Measurements from ENCODE around the gene NOS1AP.
"Not testable (repeated sequence)": the region's sequence is repeated elsewhere in the genome, so short reads cannot be mapped to it uniquely, and the experiment has no call there.

The NOS1AP gene

DNA sequence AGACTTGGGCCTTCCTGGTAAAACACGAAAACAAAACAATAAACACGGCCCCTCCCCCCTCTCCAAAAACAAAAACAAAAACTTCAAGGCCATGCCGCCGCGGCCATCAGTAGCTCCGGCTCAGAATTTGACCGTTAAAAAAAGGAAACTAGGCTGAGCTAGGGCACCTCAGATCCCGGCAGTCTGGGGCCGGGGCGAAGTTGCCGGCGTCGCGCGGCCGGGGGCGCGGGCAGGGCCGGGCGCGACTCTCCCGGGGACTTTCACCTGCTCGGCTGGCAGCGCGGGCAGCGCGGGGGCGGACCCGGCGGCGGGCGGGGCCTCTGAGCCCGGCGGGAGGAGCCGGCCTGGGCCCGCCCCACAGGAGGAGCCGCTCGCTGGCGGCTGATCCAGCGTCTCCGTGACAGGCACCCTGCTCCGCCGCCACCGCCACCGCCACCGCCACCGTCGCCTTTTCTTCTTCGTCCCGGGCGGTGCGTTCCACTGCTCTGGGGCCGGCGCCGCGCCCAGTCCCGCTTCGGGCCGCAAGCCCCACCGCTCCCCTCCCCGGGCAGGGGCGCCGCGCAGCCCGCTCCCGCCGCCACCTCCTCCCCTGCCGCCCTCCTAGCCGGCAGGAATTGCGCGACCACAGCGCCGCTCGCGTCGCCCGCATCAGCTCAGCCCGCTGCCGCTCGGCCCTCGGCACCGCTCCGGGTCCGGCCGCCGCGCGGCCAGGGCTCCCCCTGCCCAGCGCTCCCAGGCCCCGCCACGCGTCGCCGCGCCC lies at the start of gene NOS1AP:
Gene NOS1AP (plus strand): TSS at position 358 of the 760 bp plus-strand sequence. CDS start 487 bp downstream, outside the sequence.
- no peak for DNase-seq (ENCODE audit: low read depth)
- peak within 1 kb of the TSS; percentile 55 for H3K4me3 ChIP-seq (ENCODE audit: low read depth, low read length)

DNA sequence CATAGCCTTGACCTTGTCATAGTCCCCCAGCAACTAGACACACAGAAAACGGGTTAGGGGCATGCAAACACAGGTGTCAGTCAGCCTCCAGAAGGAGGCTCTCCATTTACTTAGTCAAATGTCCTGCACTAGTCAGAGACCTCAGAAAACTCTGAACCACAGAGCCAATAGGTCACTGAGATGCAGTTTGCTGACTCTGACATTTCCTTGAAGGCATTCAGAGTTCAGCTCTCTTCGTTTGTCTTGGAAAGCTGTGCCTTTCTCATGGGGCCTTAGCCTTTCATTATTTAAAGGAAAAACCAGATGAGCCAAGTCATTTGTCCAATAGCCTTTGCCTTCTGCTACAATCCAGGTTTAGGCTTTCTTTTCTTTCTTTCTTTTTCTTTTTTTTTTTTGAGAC lies 49.3 kb upstream of the NOS1AP start:
- DNase-seq (ENCODE audit: low read depth): no peak
- no peak overlapping the region for H3K4me3 ChIP-seq (ENCODE audit: low read depth, low read length)

DNA sequence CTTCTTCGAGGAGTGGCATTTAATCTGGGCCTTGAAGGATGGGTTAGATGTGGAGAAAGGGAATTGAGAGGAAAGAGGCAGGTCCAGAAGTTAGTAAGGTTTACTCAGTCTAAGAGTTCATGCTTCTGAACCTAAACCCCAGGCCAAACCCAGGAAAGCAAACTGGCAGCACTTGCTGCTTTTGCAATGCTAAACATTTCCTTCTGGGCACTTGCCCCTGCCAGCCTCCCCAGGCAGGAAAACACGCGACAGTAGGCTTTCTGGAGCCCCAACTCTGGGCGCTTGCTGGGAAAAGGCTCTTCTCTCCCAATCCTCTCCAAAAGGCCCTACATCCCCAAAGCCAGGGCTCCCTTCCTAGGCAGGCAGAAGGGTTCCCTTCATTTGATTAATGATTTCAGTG lies 48.4 kb upstream of the NOS1AP start:
- H3K4me3 ChIP-seq (ENCODE audit: low read depth, low read length): peak overlapping the region; percentile 30
- no peak for DNase-seq (ENCODE audit: low read depth)

DNA sequence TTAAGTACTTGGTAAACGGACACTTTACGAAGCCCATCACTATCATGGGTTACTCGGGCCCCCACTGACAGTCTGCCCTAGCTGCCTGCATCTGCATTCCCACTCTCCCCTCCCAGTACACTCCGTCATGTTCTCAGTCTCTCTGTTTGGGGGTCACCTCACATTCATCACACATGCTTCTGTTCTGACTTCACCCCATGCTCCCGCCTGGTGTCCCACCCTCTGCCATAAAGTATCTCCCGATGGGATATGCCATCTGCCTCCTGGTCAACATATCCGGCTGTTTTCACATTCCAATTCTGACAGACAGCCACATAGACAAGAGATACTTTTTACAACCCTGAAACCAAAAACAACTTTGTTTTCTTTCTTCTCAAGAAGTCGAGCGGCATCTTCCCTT lies 46.9 kb upstream of the NOS1AP start:
- peak overlapping the region; percentile 67 for H3K4me3 ChIP-seq (ENCODE audit: low read depth, low read length)
- DNase-seq (ENCODE audit: low read depth): no peak

DNA sequence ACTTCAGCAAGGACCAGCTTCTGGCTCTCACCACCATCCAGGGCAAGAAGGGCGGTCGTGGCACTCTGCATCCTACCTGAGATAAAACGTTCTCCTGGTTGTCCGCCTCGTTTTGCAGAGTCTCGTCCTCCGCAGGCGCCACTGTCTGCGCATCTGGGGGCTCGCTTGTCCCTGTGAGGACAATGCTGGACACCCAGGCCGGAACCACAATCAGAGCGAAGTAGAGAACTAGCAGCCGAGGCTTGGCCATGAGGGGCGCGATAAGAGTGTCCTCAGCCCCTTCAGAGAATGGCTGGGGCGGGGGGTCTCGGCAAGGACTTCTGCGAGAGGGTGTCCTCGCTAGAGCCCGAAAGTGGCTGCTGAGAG lies 46.3 kb upstream of the NOS1AP start:
- no peak for DNase-seq (ENCODE audit: low read depth)
- H3K4me3 ChIP-seq (ENCODE audit: low read depth, low read length): peak overlapping the region; percentile 67

DNA sequence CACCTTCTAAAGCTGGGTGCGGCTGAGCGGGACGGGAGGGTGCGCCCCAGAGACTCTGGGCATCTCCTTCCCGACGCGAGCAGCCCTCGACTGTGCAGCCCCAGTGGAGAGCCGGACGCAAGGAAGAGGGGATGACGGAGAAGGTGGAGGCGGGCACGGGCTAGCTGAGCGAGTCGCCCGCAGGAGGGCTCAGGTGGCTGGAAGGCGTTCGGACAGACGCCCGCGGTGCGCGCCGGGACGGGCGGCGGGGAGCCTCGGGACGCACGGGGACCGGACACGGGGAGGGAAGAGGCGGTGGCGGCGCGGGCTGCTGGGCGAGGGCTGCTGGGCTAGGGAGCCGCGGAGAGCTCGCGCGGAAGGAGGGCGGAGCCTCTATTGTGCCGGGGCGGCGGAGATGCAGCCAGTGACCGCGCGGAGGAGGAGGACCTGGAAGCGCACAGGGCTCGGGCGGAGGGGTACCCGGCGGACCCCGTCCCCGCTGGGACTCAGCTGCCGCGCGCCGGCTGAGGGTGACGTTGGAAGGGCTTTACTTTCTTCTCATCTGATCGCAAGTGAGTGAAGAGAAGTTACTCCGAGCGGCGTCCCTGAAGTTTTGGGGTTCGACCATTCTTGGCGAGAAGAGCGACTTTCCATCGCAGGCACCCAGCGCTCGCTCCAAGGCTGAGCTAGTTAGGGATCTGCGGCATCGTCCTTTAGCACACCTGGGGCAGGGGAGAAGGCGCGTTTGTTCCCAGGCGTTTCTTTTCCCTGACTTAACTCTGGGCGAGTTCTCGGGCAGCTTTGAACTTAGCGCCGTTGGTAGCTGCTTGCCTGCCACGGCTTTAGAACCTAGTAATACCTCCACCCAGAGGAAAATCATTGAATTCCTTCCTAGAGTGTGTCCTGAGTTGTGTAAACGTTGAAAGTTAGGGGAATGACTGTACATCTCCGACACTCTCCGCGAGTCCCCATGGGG lies 45.7 kb upstream of the NOS1AP start, which contains the start of gene OLFML2B:
Gene OLFML2B (minus strand): TSS at position 323 of the 955 bp plus-strand sequence. CDS start 439 bp downstream, outside the sequence.
- DNase-seq (ENCODE audit: low read depth): peak; percentile 63

DNA sequence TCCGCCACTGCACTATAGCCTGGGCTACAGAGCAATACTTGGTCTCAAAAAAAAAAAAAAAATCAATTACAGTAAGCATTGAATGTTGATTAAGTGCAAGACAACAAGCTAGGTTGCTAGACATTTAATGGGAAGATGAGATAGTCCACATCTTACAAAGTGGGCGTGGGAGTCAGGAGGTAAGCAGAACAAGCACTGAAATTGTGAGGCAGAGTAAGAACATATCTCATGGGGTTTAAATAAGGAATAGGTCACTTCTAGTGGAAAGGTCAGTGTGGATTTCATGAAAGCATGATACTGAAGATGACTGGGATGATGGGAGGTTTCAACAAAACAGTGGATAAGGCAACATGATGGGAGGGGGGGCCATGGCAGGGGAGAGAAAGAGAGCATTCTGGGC lies 44.0 kb upstream of the NOS1AP start:
- no peak overlapping the region for H3K4me3 ChIP-seq (ENCODE audit: low read depth, low read length)
- no peak for DNase-seq (ENCODE audit: low read depth)

More for the DNA sequence above, 45.7 kb upstream of the NOS1AP start, which contains the start of gene OLFML2B:
- peak within 1 kb of the TSS; percentile 67 for H3K4me3 ChIP-seq (ENCODE audit: low read depth, low read length)

DNA sequence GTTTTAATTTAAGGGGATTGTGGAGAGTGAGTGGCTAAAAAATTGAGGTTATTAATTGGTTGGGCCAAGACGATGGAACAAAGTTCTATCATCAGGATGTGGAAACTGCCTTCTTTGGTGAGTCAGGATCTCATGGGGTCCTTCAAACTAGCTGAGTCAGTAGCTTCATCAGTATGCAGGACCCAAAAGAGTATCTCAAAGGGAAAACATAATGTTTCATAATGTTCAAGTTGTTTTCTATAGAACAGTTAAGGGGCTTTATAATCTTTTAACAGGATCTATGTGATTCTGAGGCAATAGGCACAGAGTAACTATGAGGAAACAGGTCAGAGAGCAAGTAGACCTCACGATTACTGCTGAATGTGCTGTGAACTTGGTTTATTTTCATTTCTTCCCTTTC lies 42.6 kb upstream of the NOS1AP start:
- H3K4me3 ChIP-seq (ENCODE audit: low read depth, low read length): no peak overlapping the region
- DNase-seq (ENCODE audit: low read depth): peak; percentile 86

DNA sequence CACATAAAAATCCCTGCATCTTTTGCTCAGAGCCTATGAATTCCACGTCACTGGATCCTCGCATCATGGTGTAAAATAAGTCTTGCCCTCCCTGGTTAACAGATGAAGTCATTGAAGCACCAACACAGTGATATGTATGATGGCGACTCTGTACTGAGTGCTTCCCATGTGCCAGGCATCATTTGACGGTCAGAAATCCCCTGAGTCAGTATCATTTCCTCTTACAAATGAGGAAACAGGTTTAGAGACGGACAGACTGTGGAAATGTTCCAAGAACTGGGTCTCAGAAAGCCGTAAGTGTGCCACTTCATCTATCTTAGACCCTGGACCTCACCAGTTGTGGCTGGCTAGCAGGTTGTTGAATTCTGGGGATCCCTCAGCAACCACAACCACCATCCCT lies 40.8 kb upstream of the NOS1AP start:
- no peak for DNase-seq (ENCODE audit: low read depth)
- H3K4me3 ChIP-seq (ENCODE audit: low read depth, low read length): no peak overlapping the region

DNA sequence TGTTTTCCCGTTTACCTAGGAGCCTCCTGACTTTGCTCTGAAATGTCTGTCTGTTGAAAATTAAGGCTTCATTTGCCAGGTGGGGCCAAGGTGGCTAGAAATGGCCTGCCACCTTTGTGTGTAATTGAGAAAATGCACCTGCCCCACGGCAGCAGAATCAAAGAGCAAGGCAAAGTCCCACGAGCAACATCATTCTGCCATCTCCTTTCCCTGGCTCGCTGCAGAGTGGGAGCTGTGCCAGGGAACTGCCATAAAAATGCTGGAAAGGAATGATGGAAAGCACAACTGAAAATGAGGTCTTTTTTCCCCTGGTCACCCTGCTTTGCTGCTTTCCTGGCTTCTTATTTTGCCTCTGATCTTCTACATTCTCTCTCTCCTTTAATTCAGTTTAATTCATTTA lies 40.3 kb upstream of the NOS1AP start:
- H3K4me3 ChIP-seq (ENCODE audit: low read depth, low read length): no peak overlapping the region
- DNase-seq (ENCODE audit: low read depth): no peak

DNA sequence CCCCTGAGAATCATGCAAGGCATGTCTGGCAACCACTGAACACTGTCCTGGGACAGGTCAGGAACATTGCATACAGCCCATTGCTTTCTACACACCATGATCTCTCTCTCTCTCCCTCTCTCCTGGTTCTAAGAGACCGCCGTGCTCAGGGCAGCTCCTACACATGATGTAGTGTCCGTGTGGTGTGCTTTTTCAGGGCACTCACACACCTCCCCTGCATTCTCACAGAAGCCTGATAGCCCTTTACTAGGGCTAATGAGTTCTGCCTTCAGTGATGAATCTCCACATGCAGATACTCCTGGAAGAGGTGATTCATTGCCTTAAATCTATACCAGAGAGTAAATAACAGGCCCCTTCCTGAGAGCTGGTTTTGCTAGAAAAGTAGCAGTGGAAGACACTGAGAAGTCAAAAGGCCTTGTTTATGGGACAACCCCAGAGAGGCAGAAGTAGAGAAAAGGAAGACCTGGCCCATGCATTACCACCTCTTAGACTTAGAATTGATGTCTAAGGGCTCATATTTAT lies 38.7 kb upstream of the NOS1AP start:
- H3K4me3 ChIP-seq (ENCODE audit: low read depth, low read length): no peak overlapping the region
- DNase-seq (ENCODE audit: low read depth): no peak

DNA sequence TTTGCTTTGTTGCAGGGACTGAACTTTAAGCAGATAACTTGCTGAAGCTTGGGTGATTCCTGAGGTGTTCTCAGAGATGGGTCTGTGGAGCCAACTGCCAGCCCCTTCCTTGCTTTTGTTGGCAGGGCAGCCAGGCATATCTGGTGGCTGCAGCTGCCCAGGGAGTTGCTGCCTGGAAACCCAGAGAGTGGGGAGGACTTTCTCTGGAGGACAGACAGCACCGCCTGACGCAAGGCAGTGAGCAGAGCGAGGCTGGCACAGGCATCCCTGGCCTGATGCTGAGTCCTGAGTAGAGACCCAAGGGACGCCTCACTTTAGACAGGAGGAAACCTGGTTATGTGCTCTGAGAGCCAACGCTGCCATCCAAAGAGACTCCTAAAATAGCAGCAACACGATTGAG lies 36.1 kb upstream of the NOS1AP start:
- H3K4me3 ChIP-seq (ENCODE audit: low read depth, low read length): no peak overlapping the region
- DNase-seq (ENCODE audit: low read depth): no peak

DNA sequence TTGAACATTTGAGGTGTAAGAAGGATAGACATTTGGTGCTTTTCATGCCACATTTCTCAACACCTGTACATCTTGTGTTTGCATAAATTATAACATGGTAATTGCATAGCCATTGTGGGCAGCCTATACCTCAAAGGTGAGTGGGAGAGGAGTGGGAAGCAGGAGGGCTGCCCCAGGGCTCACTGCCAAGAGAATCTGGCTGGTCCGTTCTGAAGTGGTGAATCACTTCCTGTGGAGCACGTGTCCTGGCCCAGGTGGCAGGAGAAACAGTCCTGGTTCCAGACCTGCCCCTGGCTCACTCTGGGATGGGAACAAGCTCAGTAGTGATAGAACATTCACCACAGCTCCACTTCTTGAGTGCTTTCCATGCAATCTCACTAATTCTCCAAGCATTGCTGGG lies 34.2 kb upstream of the NOS1AP start:
- DNase-seq (ENCODE audit: low read depth): no peak
- H3K4me3 ChIP-seq (ENCODE audit: low read depth, low read length): no peak overlapping the region

DNA sequence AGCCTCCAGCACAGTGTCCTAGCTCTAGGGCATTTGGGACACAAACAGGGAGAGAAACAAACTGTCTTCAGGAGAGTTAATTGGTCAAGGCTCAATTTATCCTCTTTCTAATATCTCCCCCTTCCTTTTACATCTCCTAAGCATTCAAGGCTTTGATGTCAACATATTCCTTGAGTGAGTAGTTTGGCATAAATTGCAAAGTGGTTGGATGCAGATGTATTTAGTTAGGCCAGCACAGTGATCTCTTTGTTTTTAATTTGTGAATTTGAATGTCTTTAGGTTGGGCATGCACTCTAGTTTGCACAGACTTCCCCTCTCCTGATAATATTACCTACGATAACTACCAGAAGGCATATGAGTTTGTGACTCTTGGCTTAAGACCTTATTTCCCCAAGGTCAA lies 33.3 kb upstream of the NOS1AP start:
- DNase-seq (ENCODE audit: low read depth): no peak
- H3K4me3 ChIP-seq (ENCODE audit: low read depth, low read length): no peak overlapping the region

DNA sequence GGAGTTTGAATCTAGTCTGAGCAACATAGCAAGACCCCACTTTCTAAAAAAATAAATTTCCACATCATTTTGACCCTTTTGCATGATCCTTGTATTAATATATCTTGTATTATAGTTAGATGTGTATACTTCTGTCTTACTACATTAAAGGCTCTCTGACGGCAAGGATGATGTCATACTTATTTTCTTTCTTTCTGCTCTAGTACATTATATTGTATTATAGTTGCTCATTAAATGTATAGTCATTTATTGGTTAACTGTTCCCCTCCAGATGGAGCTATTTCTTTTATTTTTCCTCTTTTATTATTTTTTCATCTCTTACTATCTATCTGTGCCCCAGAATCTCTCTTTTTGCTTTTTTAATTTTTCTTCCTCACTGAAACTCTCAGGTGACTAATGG lies 30.9 kb upstream of the NOS1AP start:
- DNase-seq (ENCODE audit: low read depth): no peak
- no peak overlapping the region for H3K4me3 ChIP-seq (ENCODE audit: low read depth, low read length)

DNA sequence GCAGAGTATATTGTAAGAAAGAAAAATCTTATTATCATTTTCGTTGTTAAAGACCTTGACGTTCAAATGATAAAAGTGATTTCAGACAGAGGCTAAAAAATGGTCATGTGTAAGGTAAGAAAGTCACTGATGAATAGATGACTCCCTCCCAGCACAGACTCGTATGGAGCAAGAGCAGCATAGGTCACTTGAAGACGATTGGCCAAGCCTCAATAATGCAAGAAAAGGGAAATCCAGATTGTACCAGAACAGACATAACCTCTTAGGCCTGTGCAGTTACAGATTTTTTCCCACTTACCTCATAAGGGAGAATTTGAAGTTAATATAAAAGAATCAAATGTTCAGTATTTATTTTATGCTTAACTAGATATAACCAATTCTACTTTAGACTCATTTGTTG lies 29.5 kb upstream of the NOS1AP start:
- DNase-seq (ENCODE audit: low read depth): no peak

DNA sequence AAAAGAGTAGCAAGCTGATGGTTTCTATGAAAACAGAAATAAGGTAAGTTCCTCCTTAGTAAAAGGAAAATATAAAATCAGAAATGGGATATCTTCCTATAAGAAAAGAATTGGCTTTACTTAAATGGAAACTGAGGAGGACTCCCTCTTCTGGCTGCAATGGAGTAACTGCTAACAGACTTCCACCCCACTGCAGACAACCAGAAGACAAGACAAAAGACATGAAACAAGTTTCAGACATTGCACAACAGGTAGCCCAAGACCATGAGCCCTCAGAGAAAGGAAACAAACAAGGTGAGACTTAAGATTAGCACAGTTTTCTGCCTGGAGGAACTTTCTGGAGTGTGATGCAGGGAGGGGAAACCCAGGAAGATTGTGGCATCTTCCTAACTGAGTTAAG lies 28.8 kb upstream of the NOS1AP start:
- no peak overlapping the region for H3K4me3 ChIP-seq (ENCODE audit: low read depth, low read length)
- DNase-seq (ENCODE audit: low read depth): no peak

More for the DNA sequence above, 29.5 kb upstream of the NOS1AP start:
- H3K4me3 ChIP-seq (ENCODE audit: low read depth, low read length): no peak overlapping the region

DNA sequence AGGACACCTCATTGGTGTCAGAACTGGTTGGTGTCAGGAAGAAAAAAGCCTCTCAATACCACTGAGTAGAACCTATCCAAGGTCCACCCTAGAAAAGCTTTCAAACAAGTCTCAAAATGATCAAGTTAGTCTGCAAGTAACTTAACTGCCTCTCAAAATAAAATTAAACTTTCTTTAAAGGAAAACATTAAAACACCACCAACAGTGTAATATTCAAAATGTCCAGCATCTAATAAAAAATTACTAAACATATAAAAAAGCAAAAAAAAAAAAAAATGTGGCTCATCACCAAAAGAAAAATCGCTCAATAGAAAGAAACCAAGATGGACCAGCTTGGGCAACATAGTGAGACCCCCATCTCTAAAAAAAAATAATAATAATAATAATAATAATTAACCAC lies 27.1 kb upstream of the NOS1AP start:
- no peak for DNase-seq (ENCODE audit: low read depth)
- no peak overlapping the region for H3K4me3 ChIP-seq (ENCODE audit: low read depth, low read length)

DNA sequence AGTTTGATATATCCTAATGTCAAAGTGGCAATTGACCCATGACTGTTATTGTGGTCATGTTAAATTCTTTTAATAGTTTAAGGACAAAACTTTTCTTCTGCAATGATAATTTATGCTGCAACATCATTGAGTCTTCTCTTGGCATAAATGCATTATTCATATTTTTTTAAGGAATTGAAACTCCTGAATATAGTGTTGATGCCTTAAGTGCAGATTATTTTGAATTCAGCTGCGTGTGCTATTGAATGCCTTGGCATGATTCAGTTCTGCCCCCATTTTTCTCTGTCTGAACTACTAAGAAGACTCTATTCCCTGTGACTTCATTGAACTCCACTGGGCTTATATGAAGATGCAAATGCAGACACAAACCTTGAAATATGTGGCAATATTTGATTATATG lies 22.6 kb upstream of the NOS1AP start:
- no peak overlapping the region for H3K4me3 ChIP-seq (ENCODE audit: low read depth, low read length)
- DNase-seq (ENCODE audit: low read depth): no peak

DNA sequence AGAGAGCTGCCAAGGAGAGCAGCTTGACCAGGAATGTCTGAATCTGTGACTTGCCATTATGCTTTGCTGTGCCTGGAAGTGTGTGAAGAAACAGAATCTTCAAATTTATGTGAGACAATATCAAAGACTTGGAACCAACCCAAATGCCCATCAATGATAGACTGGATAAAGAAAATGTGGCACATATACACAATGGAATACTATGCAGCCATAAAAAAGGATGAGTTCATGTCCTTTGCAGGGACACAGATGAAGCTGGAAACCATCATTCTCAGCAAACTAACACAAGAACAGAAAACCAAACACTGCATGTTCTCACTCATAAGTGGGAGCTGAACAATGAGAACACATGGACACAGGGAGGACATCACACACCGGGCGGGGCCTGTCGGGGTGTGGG lies 15.5 kb upstream of the NOS1AP start:
- DNase-seq (ENCODE audit: low read depth); H3K4me3 ChIP-seq (ENCODE audit: low read depth, low read length): not testable (repeated sequence)

Data from skeletal muscle cell (primary cell).